Mammary epithelial cell (primary cell): ENCODE results near the gene CLK1.

Experiments
- EZH2 ChIP-seq: IDR thresholded peaks from 2 replicates; pipeline ENCODE4 v1.6.1; 2012; ENCODE audit warnings: low read length, inconsistent platforms, borderline replicate concordance
- TF ChIP-seq, protein P1 (sequence below), 2 donors: IDR thresholded peaks in 1 of 2; conservative IDR thresholded peaks in 1 of 2; 2 replicates each; pipeline ENCODE4 v1.5.1; 2011 to 2012; ENCODE audit warnings: inconsistent platforms in 2 of 2, low read length in 2 of 2, mild to moderate bottlenecking in 2 of 2, control low read depth in 1 of 2, low read depth in 1 of 2; ENCODE audit not compliant: insufficient read depth in 1 of 2; ENCODE audit errors: extremely low read depth in 1 of 2

DNA sequence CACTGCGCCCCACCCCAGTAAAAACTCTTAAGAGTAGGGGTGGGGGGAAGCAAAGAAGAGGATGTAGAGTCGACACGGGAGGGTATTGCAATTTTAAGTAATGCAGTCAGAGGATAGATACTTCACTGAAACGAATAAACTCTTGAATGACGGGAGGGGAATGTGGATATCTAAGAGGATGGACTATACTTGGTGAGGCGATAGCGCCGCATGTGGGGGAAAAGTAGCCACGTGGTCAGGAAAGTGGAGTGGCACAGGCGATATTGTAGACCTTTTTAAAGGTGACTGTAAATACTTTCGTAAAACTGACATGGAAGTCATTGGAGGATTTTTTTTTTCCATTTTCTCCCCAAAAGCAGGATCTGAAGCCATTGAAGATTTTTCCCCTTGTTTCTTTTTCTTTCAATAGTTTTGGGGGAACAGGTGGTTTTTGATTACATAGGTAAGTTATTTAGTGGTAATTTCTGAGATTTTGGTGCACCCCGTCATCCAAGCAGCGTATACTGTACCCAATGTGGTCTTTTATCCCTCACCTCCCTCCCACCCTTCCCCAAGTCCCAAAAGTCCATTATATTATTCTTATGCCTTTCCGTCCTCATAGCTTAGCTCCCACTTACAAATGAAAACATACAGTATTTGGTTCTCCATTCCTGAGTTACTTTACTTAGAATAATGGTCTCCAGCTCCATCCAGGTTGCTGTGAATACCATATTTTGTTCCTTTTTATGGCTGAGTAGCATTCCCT is 13.8 kb downstream of the CLK1 start:
- TF ChIP-seq, protein P1, sequence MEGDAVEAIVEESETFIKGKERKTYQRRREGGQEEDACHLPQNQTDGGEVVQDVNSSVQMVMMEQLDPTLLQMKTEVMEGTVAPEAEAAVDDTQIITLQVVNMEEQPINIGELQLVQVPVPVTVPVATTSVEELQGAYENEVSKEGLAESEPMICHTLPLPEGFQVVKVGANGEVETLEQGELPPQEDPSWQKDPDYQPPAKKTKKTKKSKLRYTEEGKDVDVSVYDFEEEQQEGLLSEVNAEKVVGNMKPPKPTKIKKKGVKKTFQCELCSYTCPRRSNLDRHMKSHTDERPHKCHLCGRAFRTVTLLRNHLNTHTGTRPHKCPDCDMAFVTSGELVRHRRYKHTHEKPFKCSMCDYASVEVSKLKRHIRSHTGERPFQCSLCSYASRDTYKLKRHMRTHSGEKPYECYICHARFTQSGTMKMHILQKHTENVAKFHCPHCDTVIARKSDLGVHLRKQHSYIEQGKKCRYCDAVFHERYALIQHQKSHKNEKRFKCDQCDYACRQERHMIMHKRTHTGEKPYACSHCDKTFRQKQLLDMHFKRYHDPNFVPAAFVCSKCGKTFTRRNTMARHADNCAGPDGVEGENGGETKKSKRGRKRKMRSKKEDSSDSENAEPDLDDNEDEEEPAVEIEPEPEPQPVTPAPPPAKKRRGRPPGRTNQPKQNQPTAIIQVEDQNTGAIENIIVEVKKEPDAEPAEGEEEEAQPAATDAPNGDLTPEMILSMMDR (conservative IDR thresholded peaks at IDR 0.05 in 1 of 2, IDR thresholded peaks at IDR 0.05 in 1 of 2; ENCODE audit: extremely low read depth in 1 of 2, insufficient read depth in 1 of 2, low read depth in 1 of 2, low read length in 2 of 2): no peak
- TF ChIP-seq EZH2: no peak
